ENCODE results near the gene NAV2. TPM values are rescaled to one million over a fixed set of nuclear protein-coding genes. Genes with fewer than 3 reads are reported as not detected.

Gene NAV2
- total and polyA plus RNA-seq, 7 donors = 1.2 to 62.6 (median 22.1) TPM

DNA sequence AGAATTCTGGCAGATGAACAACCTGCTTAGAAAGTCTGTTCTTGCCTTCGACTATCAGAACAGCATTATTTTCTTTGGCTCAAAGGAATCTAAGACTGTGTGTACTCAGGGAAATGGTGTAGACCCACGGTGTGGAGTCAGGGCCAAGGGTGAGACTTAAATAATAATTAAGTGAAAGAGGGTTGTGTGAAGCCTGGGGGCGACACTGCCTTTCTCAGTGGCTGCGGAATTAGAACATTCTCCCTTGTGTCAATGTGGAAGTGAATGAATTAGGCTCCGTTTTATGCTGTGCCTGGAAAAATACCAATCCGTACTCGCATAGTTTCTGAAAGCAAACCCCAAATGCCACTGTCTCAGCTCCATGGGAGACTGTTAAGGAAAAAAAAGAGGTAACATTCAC, 50.7 kb downstream of the NAV2 start:
- Histone ChIP-seq H3K27me3 (no peaks in the 10 kb centered on the region), H3K36me3 (no peaks in the 10 kb centered on the region), H3K27ac (peak overlapping the region in 2 of 4 donors; percentile 29 to 37), H3K4me3 (no peak overlapping the region), H3K4me1 (peaks cover 0 to 59% (median 50%) of the 10 kb centered on the region in 4 donors), H3K9me3 (no peaks in the 10 kb centered on the region)
- 83 to 85% methylated on average over 7 of the region's 7 CpGs for WGBS, 2 donors
- TF ChIP-seq EP300 (IDR thresholded peaks at IDR 0.05) = no peak
- TF ChIP-seq POLR2AphosphoS5 (IDR thresholded peaks at IDR 0.05) = no peak
- TF ChIP-seq POLR2A (IDR thresholded peaks at IDR 0.05) = no peak
- TF ChIP-seq, protein P1, sequence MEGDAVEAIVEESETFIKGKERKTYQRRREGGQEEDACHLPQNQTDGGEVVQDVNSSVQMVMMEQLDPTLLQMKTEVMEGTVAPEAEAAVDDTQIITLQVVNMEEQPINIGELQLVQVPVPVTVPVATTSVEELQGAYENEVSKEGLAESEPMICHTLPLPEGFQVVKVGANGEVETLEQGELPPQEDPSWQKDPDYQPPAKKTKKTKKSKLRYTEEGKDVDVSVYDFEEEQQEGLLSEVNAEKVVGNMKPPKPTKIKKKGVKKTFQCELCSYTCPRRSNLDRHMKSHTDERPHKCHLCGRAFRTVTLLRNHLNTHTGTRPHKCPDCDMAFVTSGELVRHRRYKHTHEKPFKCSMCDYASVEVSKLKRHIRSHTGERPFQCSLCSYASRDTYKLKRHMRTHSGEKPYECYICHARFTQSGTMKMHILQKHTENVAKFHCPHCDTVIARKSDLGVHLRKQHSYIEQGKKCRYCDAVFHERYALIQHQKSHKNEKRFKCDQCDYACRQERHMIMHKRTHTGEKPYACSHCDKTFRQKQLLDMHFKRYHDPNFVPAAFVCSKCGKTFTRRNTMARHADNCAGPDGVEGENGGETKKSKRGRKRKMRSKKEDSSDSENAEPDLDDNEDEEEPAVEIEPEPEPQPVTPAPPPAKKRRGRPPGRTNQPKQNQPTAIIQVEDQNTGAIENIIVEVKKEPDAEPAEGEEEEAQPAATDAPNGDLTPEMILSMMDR (IDR thresholded peaks at IDR 0.05) = no peak
- no peak for DNase-seq
- intact Hi-C loops (cut with DNase I) = no loop called here

DNA sequence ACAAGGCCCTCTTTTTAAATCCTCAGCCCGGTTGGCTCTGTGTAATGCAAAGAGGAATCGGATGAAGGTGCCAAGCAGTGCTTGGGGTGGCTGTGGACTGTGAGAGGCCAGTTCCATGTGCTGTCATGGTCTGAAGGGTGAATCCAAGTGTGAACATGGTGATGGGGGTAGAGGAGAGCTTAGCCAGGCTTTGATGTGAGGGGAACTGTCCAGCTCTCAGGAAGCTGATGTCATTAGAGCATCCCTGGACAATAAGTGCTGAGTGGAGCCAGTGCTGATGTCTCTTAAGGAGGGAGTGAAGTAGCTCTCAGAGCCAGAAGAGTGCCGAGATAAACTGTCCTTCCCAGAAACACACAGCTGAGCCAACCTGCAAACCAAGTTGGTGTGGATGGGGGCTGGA, 53.6 kb downstream of the NAV2 start:
- H3K27me3 ChIP-seq = no peaks in the 10 kb centered on the region
- no peak overlapping the region for H3K4me3 ChIP-seq
- H3K36me3 ChIP-seq = no peaks in the 10 kb centered on the region
- intact Hi-C loops (cut with DNase I) = no loop called here
- 91 to 98% methylated on average over 3 of the region's 3 CpGs for WGBS, 2 donors
- no peak for DNase-seq
- peak overlapping the region in 3 of 4 donors; percentile 38 to 51 (median 45) for H3K27ac ChIP-seq
- H3K9me3 ChIP-seq = no peaks in the 10 kb centered on the region
- TF ChIP-seq POLR2A (IDR thresholded peaks at IDR 0.05) (no peak), POLR2AphosphoS5 (IDR thresholded peaks at IDR 0.05) (peak in 2 of 4 donors; percentile 33 to 44), EP300 (IDR thresholded peaks at IDR 0.05) (no peak)
- TF ChIP-seq, protein P1 (IDR thresholded peaks at IDR 0.05) = no peak
- peaks cover 0 to 74% (median 61%) of the 10 kb centered on the region in 4 donors for H3K4me1 ChIP-seq

DNA sequence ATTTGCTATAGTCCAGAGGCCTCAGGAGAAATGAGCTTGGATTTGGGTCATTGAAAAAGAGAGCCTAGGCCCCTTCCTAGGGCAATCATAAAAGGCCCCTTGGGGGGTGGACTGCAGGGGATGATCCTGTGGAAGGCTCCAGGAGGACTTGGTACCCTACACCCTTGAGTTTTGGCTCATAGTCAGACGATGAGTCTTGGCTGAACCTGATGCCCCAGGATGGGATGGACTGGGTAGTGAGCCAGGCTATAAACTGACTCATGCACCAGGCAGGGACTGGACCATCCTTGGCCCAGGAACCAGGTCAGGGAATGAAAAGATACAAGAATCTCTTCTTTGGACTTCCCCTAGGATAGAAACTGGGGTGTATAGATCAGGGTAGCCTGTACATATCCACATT, 54.2 kb downstream of the NAV2 start:
- no peak for TF ChIP-seq POLR2A (IDR thresholded peaks at IDR 0.05)
- TF ChIP-seq, protein P1 (IDR thresholded peaks at IDR 0.05) = no peak
- peak in 1 of 4 donors; percentile 24 for TF ChIP-seq POLR2AphosphoS5 (IDR thresholded peaks at IDR 0.05)
- TF ChIP-seq EP300 (IDR thresholded peaks at IDR 0.05) = no peak
- intact Hi-C loops (cut with DNase I) = no loop called here
- Histone ChIP-seq H3K27me3 (no peaks in the 10 kb centered on the region), H3K4me3 (no peak overlapping the region), H3K9me3 (no peaks in the 10 kb centered on the region), H3K36me3 (no peaks in the 10 kb centered on the region), H3K27ac (peak overlapping the region in 3 of 4 donors; percentile 38 to 51 (median 45)), H3K4me1 (peaks cover 0 to 74% (median 61%) of the 10 kb centered on the region in 4 donors)
- WGBS, 2 donors = 64 to 69% methylated on average over 1 of the region's 1 CpG
- no peak for DNase-seq

DNA sequence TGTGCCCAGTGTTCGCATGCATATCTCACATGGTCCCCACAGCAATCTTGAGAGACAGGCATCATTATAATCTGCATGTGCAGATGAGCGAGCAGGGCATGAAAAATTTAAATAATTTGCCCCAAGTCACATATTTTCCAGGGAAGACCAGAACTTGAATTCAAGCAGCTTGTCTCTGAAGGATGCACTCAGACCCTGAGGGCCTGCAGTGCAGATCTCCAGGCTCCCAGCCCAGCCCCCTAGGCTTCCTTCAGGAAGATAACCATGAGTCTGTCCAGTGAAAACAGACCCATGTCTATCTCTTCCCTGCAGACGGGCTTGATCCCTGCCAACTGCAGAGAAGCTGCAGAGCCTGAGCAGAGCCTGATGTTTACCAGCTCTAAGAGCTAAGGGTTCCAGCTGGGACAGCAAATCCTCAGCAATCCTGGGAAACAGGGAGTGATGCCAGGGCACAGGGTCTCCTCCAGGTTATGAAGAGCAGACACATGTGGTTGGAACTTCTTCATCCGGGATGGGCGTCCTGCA, 55.1 kb downstream of the NAV2 start:
- 63 to 78% methylated on average over 5 of the region's 5 CpGs for WGBS, 2 donors
- H3K4me3 ChIP-seq = no peak overlapping the region
- peaks cover 0 to 74% (median 60%) of the 10 kb centered on the region in 4 donors for H3K4me1 ChIP-seq
- H3K9me3 ChIP-seq = no peaks in the 10 kb centered on the region
- TF ChIP-seq POLR2AphosphoS5 (IDR thresholded peaks at IDR 0.05) = no peak
- TF ChIP-seq POLR2A (IDR thresholded peaks at IDR 0.05) = no peak
- TF ChIP-seq EP300 (IDR thresholded peaks at IDR 0.05) = no peak
- TF ChIP-seq, protein P1 (IDR thresholded peaks at IDR 0.05) = no peak
- H3K27ac ChIP-seq = peak overlapping the region in 2 of 4 donors; percentile 32 to 51
- DNase-seq = no peak
- H3K27me3 ChIP-seq = no peaks in the 10 kb centered on the region
- intact Hi-C loops (cut with DNase I) = no loop called here
- H3K36me3 ChIP-seq = no peaks in the 10 kb centered on the region

DNA sequence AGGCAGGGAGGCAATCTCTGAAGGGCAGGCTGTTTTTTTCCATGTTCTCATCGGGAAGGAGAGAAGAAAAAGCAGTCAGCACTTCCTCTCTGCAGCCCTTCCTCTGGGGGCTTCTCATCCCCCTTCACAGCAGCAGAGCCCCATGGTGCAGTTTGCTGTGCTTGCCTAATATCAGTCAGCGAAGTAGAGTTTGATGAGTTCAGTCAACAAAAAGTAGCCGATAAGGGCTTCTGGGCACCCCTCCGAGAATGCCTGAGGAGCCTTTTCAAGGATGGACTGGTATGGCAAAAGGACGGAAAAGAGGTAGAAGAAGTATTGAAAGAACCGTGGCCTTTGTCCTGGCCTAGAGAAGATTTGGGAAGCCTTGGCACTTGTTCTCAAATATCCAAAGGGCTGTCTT, 55.6 kb downstream of the NAV2 start:
- Histone ChIP-seq H3K27ac (peak overlapping the region in 2 of 4 donors; percentile 32 to 51), H3K36me3 (no peaks in the 10 kb centered on the region), H3K4me3 (no peak overlapping the region), H3K4me1 (peaks cover 0 to 70% (median 57%) of the 10 kb centered on the region in 4 donors), H3K9me3 (no peaks in the 10 kb centered on the region), H3K27me3 (no peaks in the 10 kb centered on the region)
- no peak for DNase-seq
- WGBS, 2 donors = 80 to 87% methylated on average over 6 of the region's 6 CpGs
- TF ChIP-seq POLR2AphosphoS5 (IDR thresholded peaks at IDR 0.05) = no peak
- TF ChIP-seq POLR2A (IDR thresholded peaks at IDR 0.05) = no peak
- no peak for TF ChIP-seq EP300 (IDR thresholded peaks at IDR 0.05)
- TF ChIP-seq, protein P1 (IDR thresholded peaks at IDR 0.05) = no peak
- intact Hi-C loops (cut with DNase I) = no loop called here
